ENCODE data around the gene RERE.
"Not testable (repeated sequence)": the region's sequence is repeated elsewhere in the genome, so short reads cannot be mapped to it uniquely, and the experiment has no call there.

RERE gene

GRCh38 chr1:8731162-8731561, 86.3 kb downstream of the RERE start:
- H3K9ac ChIP-seq: no peak overlapping the region
- peaks cover 35% of the 10 kb centered on the region for H4K20me1 ChIP-seq
- H3K36me3 ChIP-seq: peaks cover 50% of the 10 kb centered on the region
- peaks cover 50% of the 10 kb centered on the region for H3K9me3 ChIP-seq
- no peak for TF ChIP-seq Cebpa-rat (IDR thresholded peaks at IDR 0.05)
- no peak overlapping the region for H3K4me2 ChIP-seq
- no peak overlapping the region for H3K4me3 ChIP-seq
- peaks cover 45% of the 10 kb centered on the region for H3K4me1 ChIP-seq
- H3K27me3 ChIP-seq: no peaks in the 10 kb centered on the region
- no peak overlapping the region for H3K27ac ChIP-seq

- peaks cover 28% of the 10 kb centered on the region for H3K36me3 ChIP-seq
- H3K4me3 ChIP-seq: no peak overlapping the region
- H3K9me3 ChIP-seq: peaks cover 30% of the 10 kb centered on the region
- no peaks in the 10 kb centered on the region for H3K27me3 ChIP-seq
- peak overlapping the region; percentile 18 for H3K4me2 ChIP-seq
- no peak for TF ChIP-seq Cebpa-rat (IDR thresholded peaks at IDR 0.05)
- peaks cover 61% of the 10 kb centered on the region for H3K4me1 ChIP-seq
- H3K9ac ChIP-seq: no peak overlapping the region
- no peak overlapping the region for H3K27ac ChIP-seq
- peaks cover 62% of the 10 kb centered on the region for H4K20me1 ChIP-seq
Measured at GRCh38 chr1:8728464-8728863, 89.0 kb downstream of the RERE start.

GRCh38 chr1:8727809-8728213, 89.6 kb downstream of the RERE start:
- Histone ChIP-seq H3K9ac (no peak overlapping the region), H3K27ac (no peak overlapping the region), H3K4me2 (peak overlapping the region; percentile 18), H3K4me1 (peaks cover 67% of the 10 kb centered on the region), H3K36me3 (peaks cover 23% of the 10 kb centered on the region), H3K9me3 (peaks cover 23% of the 10 kb centered on the region), H4K20me1 (peaks cover 69% of the 10 kb centered on the region), H3K4me3 (no peak overlapping the region), H3K27me3 (no peaks in the 10 kb centered on the region)
- TF ChIP-seq Cebpa-rat (IDR thresholded peaks at IDR 0.05): no peak

GRCh38 chr1:8727316-8727715, 90.1 kb downstream of the RERE start:
- Histone ChIP-seq H3K36me3 (peaks cover 19% of the 10 kb centered on the region), H4K20me1 (peaks cover 74% of the 10 kb centered on the region), H3K4me1 (peaks cover 72% of the 10 kb centered on the region), H3K9me3 (peaks cover 19% of the 10 kb centered on the region), H3K4me2 (peak overlapping the region; percentile 18)
- not testable (repeated sequence) for H3K27ac ChIP-seq, H3K27me3 ChIP-seq, H3K4me3 ChIP-seq, H3K9ac ChIP-seq

GRCh38 chr1:8726801-8727186, 90.6 kb downstream of the RERE start:
- not testable (repeated sequence) for H3K9ac ChIP-seq, H3K4me2 ChIP-seq, H3K27ac ChIP-seq, H3K4me3 ChIP-seq, H3K27me3 ChIP-seq
- Histone ChIP-seq H3K4me1 (peaks cover 77% of the 10 kb centered on the region), H3K9me3 (peaks cover 14% of the 10 kb centered on the region), H4K20me1 (peaks cover 79% of the 10 kb centered on the region), H3K36me3 (peaks cover 14% of the 10 kb centered on the region)

- Histone ChIP-seq H4K20me1 (peaks cover 100% of the 10 kb centered on the region), H3K4me3 (no peak overlapping the region), H3K27ac (no peak overlapping the region), H3K4me1 (peaks cover 77% of the 10 kb centered on the region), H3K9me3 (no peaks in the 10 kb centered on the region), H3K4me2 (peak overlapping the region; percentile 72), H3K36me3 (no peaks in the 10 kb centered on the region), H3K27me3 (no peaks in the 10 kb centered on the region), H3K9ac (no peak overlapping the region)
- no peak for TF ChIP-seq Cebpa-rat (IDR thresholded peaks at IDR 0.05)
Measured at GRCh38 chr1:8723010-8723409, 94.4 kb downstream of the RERE start.

- no peak overlapping the region for H3K9ac ChIP-seq
- no peaks in the 10 kb centered on the region for H3K36me3 ChIP-seq
- no peak for TF ChIP-seq Cebpa-rat (IDR thresholded peaks at IDR 0.05)
- H3K27ac ChIP-seq: no peak overlapping the region
- no peak overlapping the region for H3K4me3 ChIP-seq
- peaks cover 100% of the 10 kb centered on the region for H4K20me1 ChIP-seq
- no peaks in the 10 kb centered on the region for H3K27me3 ChIP-seq
- H3K4me1 ChIP-seq: peaks cover 72% of the 10 kb centered on the region
- no peaks in the 10 kb centered on the region for H3K9me3 ChIP-seq
- H3K4me2 ChIP-seq: peak overlapping the region; percentile 72
Measured at GRCh38 chr1:8722366-8722765, 95.1 kb downstream of the RERE start.

- Histone ChIP-seq H4K20me1 (peaks cover 97% of the 10 kb centered on the region), H3K4me3 (no peak overlapping the region), H3K36me3 (no peaks in the 10 kb centered on the region), H3K9ac (no peak overlapping the region), H3K9me3 (no peaks in the 10 kb centered on the region), H3K27ac (no peak overlapping the region), H3K27me3 (no peaks in the 10 kb centered on the region), H3K4me2 (peak overlapping the region; percentile 72), H3K4me1 (peaks cover 69% of the 10 kb centered on the region)
- TF ChIP-seq Cebpa-rat (IDR thresholded peaks at IDR 0.05): no peak
Measured at GRCh38 chr1:8721679-8722324, 95.6 kb downstream of the RERE start.

GRCh38 chr1:8720347-8720746, 97.1 kb downstream of the RERE start:
- H3K27ac ChIP-seq: no peak overlapping the region
- no peaks in the 10 kb centered on the region for H3K36me3 ChIP-seq
- TF ChIP-seq Cebpa-rat (IDR thresholded peaks at IDR 0.05): no peak
- no peaks in the 10 kb centered on the region for H3K9me3 ChIP-seq
- H3K9ac ChIP-seq: no peak overlapping the region
- peaks cover 68% of the 10 kb centered on the region for H3K4me1 ChIP-seq
- H4K20me1 ChIP-seq: peaks cover 83% of the 10 kb centered on the region
- H3K4me2 ChIP-seq: no peak overlapping the region
- H3K27me3 ChIP-seq: no peaks in the 10 kb centered on the region
- H3K4me3 ChIP-seq: no peak overlapping the region

GRCh38 chr1:8718850-8719361, 98.5 kb downstream of the RERE start:
- TF ChIP-seq Cebpa-rat (IDR thresholded peaks at IDR 0.05): no peak
- no peak overlapping the region for H3K4me2 ChIP-seq
- peaks cover 72% of the 10 kb centered on the region for H3K4me1 ChIP-seq
- H3K9me3 ChIP-seq: no peaks in the 10 kb centered on the region
- peaks cover 68% of the 10 kb centered on the region for H4K20me1 ChIP-seq
- no peaks in the 10 kb centered on the region; the same call in 1 of the 2 replicates for H3K36me3 ChIP-seq
- H3K27ac ChIP-seq: no peak overlapping the region
- no peak overlapping the region for H3K4me3 ChIP-seq
- H3K27me3 ChIP-seq: no peaks in the 10 kb centered on the region
- H3K9ac ChIP-seq: no peak overlapping the region
